ENCODE data around the gene CAST.

The CAST gene

DNA sequence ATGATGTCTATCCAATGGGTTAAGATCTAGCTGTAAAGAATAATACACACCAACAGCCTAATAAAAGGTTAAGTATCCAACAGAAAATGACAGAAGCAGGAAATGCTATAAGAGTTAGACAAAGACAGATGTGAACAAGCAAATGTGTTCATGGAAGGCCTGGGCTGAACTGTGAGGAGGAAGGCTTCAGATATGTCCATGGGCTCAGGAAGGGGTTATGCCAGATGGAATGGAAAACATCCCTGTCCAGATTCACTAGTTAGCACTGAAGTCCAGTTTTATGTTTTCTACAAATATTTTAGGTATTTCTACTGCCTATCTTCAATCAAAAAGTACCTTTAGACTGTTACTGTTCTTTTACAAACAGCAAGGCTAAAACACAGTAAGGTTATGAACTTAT, 118.5 kb downstream of the CAST start:
- no peak overlapping the region for H3K4me3 ChIP-seq (ENCODE audit: low read length)
- peak; percentile 21 for DNase-seq (ENCODE audit: low read depth)
- TF ChIP-seq, protein P1, sequence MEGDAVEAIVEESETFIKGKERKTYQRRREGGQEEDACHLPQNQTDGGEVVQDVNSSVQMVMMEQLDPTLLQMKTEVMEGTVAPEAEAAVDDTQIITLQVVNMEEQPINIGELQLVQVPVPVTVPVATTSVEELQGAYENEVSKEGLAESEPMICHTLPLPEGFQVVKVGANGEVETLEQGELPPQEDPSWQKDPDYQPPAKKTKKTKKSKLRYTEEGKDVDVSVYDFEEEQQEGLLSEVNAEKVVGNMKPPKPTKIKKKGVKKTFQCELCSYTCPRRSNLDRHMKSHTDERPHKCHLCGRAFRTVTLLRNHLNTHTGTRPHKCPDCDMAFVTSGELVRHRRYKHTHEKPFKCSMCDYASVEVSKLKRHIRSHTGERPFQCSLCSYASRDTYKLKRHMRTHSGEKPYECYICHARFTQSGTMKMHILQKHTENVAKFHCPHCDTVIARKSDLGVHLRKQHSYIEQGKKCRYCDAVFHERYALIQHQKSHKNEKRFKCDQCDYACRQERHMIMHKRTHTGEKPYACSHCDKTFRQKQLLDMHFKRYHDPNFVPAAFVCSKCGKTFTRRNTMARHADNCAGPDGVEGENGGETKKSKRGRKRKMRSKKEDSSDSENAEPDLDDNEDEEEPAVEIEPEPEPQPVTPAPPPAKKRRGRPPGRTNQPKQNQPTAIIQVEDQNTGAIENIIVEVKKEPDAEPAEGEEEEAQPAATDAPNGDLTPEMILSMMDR (IDR thresholded peaks at IDR 0.05; ENCODE audit: insufficient read depth, low read depth, low read length, missing control alignments), result no peak

DNA sequence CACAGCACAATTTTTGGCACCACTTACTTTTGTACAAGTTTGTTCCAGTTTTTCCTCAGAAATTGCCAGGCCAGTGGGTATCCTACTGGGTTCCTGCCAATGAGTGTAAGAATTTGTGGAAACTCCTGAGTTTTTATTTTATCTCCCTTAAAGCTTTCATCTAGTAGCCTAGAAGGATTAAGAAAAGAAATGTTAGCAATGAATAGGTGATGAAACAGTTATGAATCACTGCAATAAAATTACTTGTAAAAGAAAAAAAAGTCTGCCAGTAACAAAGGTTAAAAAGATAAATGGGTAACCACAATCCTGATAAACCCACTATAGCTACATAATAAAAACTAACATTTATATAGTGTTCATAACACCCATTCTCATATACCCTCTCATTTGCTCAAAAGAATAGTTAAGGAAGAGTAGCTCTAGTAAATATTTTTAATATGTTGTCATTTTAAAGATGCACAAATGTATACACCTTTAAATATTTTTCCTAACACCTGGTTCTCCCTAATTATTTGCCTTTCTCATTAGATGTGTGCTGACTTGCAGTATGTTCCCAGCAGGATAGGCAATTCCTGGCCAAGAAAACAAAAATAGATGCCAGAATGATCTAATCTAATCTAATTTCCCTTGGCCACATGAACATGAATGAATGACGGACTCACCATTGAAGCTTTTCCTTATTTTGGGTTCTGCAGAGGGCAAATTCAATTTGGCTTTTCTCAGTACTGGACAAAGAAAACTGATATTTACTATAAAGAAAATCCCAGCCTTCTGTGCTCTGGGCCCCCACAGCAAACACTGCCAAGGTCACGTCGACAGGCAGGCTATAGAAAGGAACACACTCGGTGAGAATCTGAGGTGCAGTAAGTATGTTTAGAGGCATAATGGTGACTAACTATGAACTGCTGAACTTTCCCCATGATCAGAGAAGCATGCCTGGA, 119.1 kb downstream of the CAST start:
- TF ChIP-seq, protein P1 (IDR thresholded peaks at IDR 0.05; ENCODE audit: insufficient read depth, low read depth, low read length, missing control alignments), result no peak
- DNase-seq (ENCODE audit: low read depth), result peak; percentile 62
- no peak overlapping the region for H3K4me3 ChIP-seq (ENCODE audit: low read length)

DNA sequence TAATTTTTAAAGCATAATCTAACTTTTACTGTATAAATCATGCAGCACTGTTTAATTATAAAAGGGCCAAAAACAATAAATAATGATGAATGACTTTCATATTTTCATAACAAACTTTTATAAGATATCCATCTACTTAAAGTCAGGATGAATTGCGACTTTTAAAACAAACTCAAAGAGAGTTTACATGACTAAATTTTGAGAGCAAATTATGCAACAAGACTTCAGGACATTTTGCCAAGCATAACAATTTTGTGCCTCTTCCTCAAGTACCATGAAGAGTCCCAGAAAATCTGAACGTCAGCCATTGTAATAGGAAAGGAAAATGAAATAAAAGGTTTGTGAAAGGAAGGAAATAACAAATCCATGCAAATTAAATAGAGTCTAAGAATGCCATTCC, 121.2 kb downstream of the CAST start:
- TF ChIP-seq, protein P1 (IDR thresholded peaks at IDR 0.05; ENCODE audit: insufficient read depth, low read depth, low read length, missing control alignments), result no peak
- DNase-seq (ENCODE audit: low read depth), result no peak
- H3K4me3 ChIP-seq (ENCODE audit: low read length), result no peak overlapping the region

DNA sequence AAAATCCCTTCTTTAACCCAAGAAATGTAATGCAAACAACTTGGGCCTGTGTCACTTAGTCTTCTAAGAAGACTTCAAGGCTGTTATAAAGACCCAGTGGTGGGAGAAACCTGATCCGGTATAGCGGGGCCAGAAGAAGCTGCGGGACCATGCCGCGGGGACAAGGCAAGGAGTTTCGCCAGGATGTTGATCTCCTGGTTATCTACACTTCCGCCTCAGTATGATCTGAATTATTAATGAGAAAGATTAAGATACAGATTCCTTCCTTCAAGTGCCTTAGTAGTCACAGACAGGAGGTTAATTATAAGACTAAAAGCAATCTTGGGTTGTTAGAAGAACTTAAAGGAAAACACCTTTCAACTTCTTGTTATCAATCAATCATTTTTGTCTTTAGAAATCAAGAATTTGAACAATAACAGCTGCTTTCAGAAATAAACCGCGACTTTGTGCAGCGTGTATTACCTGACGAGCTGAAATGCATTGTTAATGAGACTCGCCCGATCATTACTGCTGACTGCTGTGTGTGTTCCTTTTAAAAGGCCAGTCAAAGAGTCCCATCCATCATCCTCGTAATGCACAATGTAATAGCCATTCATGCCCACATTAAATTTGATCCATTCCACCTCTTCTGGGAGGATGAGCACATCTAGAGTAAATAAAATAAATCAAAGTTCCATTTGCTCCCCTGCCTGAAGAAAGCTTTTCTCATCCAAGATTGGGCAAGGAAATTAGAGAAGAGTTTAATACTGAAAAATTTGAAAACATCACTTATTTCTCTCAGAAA, 123.3 kb downstream of the CAST start:
- DNase-seq (ENCODE audit: low read depth), result no peak
- TF ChIP-seq, protein P1 (IDR thresholded peaks at IDR 0.05; ENCODE audit: insufficient read depth, low read depth, low read length, missing control alignments), result no peak
- H3K4me3 ChIP-seq (ENCODE audit: low read length), result no peak overlapping the region

DNA sequence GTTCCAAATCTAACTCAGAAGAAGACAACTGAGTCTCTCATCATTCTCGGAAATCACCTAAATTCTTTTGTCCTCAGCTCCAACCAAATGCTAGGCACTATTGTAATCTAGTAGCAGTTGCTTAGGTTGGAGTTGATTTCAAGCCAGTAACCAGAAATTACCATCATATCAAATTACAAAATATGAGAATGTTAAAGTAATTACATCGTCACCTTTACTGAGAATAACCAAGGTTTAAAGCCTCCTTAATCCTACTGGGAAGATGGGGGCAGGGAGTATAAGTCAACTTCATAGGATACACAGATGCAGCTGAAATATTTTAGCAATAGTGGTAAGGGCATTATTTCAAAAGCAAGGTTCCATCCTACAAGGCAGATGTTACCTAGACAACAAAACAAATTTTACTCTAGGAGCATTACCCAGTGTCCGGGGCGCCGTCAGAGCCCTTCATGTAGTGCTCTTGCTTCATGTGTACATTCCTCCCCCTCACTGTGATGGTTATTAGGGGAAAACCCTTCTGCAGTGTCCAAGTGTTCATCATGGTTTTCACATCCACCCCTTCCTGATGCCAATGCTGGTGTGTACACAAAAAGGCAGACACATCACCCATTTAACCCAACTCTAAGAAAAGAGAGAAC, 126.1 kb downstream of the CAST start:
- TF ChIP-seq, protein P1 (IDR thresholded peaks at IDR 0.05; ENCODE audit: insufficient read depth, low read depth, low read length, missing control alignments), result no peak
- DNase-seq (ENCODE audit: low read depth), result peak; percentile 25
- H3K4me3 ChIP-seq (ENCODE audit: low read length), result no peak overlapping the region

DNA sequence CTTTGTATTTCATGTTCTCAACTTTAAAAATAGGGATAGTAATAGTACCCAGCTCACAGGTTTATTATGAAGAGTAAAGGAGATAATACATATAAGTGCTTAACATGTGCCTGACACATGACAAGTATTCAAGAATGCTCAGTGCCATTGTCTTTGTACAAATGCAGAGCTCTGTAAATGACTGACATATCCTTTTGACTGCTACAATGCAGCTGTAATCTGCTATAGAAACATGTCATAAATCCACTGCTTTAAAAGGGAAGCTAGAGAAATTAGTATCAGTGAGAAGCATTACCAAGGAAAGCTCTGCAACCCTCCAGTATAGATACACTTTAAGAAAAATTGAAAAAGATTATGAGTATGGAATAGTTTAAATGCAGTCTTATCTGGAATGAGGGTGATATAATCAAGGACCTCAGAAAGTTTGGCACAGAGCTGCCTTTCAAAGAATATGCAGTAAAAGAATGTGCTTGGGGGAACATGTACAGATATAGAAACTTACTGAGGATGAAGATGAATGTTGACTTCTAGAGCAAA, 127.7 kb downstream of the CAST start:
- DNase-seq (ENCODE audit: low read depth), result no peak
- TF ChIP-seq, protein P1 (IDR thresholded peaks at IDR 0.05; ENCODE audit: insufficient read depth, low read depth, low read length, missing control alignments), result no peak
- H3K4me3 ChIP-seq (ENCODE audit: low read length), result no peak overlapping the region
